Stomach (tissue), 4 donors: Measurements from ENCODE around the gene CD2AP.

Experiments used
- CTCF ChIP-seq, 7 experiments: fragments of 450-650 bp in 4 of 7; fragments of 200-600 bp in 3 of 7; sonication (generic) in 3 of 7; IDR thresholded peaks; one replicate each; pipeline ENCODE4 v1.5.1; 2016 to 2019; ENCODE audit warnings: antibody characterized with exemption in 7 of 7, control low read depth in 2 of 7, mild to moderate bottlenecking in 1 of 7
- EP300 ChIP-seq: sonication (generic); formaldehyde crosslinking; IDR thresholded peaks from one replicate; pipeline ENCODE4 v1.6.1; 2017; ENCODE audit warnings: antibody characterized with exemption
- POLR2A ChIP-seq, 4 donors: fragments of 450-650 bp; IDR thresholded peaks; one replicate each; pipeline ENCODE4 v1.6.1; 2016; ENCODE audit warnings: antibody characterized with exemption in 4 of 4, control low read depth in 2 of 4, mild to moderate bottlenecking in 1 of 4, moderate library complexity in 1 of 4
- POLR2AphosphoS5 ChIP-seq, 3 donors: sonication (generic); formaldehyde crosslinking; IDR thresholded peaks; one replicate each; pipeline ENCODE4 v1.6.1; 2016; ENCODE audit warnings: antibody characterized with exemption in 3 of 3

- TF ChIP-seq POLR2A (IDR thresholded peaks at IDR 0.05) (no peak), POLR2AphosphoS5 (IDR thresholded peaks at IDR 0.05) (no peak), CTCF (IDR thresholded peaks at IDR 0.05) (no peak), EP300 (no peak)
These were observed 193.3 kb downstream of the CD2AP start for GRCh38 chr6:47670851-47671250.
